ENCODE measurements around the gene CALR3. TPM values are rescaled to one million over a fixed set of nuclear protein-coding genes. Genes with fewer than 3 reads are reported as not detected.
"Not testable (repeated sequence)": the region's sequence is repeated elsewhere in the genome, so short reads cannot be mapped to it uniquely, and the experiment has no call there.

Gene CALR3
- total and polyA plus RNA-seq, 2 of the 8 experiments (the other 6 are each of a cell fraction or from before 2014, with no cell fraction given): 0.11 to 0.32 TPM

GRCh38 chr19:16449330-16449961 lies 46.5 kb downstream of the CALR3 start (continued):
- TF ChIP-seq CTCF (IDR thresholded peaks at IDR 0.05; ENCODE audit: control extremely low read depth in 1 of 3, insufficient read depth in 1 of 3, low read depth in 1 of 3, low read length in 3 of 3): no peak
- no peak for TF ChIP-seq ATF3 (IDR thresholded peaks at IDR 0.05; ENCODE audit: insufficient read depth, low read depth, low read length)
- no peak for TF ChIP-seq TAF1 (IDR thresholded peaks at IDR 0.05; ENCODE audit: low read depth, low read length)

- H3K4me2 ChIP-seq (ENCODE audit: insufficient read depth in 1 of 2, low read depth in 2 of 2, low read length in 2 of 2); H4K8ac ChIP-seq (ENCODE audit: extremely low read depth, insufficient read depth, low read length); H3K18ac ChIP-seq (ENCODE audit: extremely low read depth, low read length); H3K4me1 ChIP-seq (replicated peaks in 1 of 4; ENCODE audit: control insufficient read depth in 3 of 4, insufficient read depth in 4 of 4, low read length in 3 of 4); H3K23me2 ChIP-seq (ENCODE audit: low read depth, low read length); H2AFZ ChIP-seq (ENCODE audit: low read length); H3K36me3 ChIP-seq (ENCODE audit: control insufficient read depth in 2 of 4, insufficient read depth in 4 of 4, low read length in 3 of 4); H2BK12ac ChIP-seq (ENCODE audit: low read depth, low read length); H3K27me3 ChIP-seq (replicated peaks in 1 of 4; ENCODE audit: control insufficient read depth in 3 of 4, extremely low read depth in 1 of 4, insufficient read depth in 3 of 4, low read length in 3 of 4); H4K5ac ChIP-seq (ENCODE audit: insufficient read length, low read depth, low read length); H3K23ac ChIP-seq (ENCODE audit: insufficient read length); H2BK20ac ChIP-seq (ENCODE audit: low read length); FAIRE-seq; DNase-seq (ENCODE audit: low read depth in 1 of 2, low spot score in 2 of 2); H2BK120ac ChIP-seq (replicated peaks; ENCODE audit: low read depth, low read length); H3K9me3 ChIP-seq (ENCODE audit: insufficient read depth in 2 of 2, low read depth in 1 of 2, low read length in 1 of 2); H4K91ac ChIP-seq (replicated peaks; ENCODE audit: insufficient read length, low read length); H3K4me3 ChIP-seq (ENCODE audit: extremely low read depth in 1 of 4, insufficient read depth in 2 of 4, low read depth in 3 of 4, low read length in 4 of 4); H3K9ac ChIP-seq (replicated peaks in 1 of 4; ENCODE audit: extremely low read depth in 1 of 4, low read depth in 3 of 4, low read length in 3 of 4); H3K4ac ChIP-seq (replicated peaks; ENCODE audit: insufficient read length, low read depth, low read length); H2AK5ac ChIP-seq (ENCODE audit: low read depth, low read length); H3K14ac ChIP-seq (ENCODE audit: insufficient read length); POLR2A ChIA-PET (ENCODE audit: partially characterized antibody); H3K56ac ChIP-seq (replicated peaks; ENCODE audit: insufficient read length, low read depth, low read length); H3K27ac ChIP-seq (ENCODE audit: low read depth, low read length); H2BK15ac ChIP-seq (ENCODE audit: low read length); H2BK5ac ChIP-seq (ENCODE audit: low read depth, low read length): not testable (repeated sequence)
- H3K79me2 ChIP-seq (ENCODE audit: control insufficient read depth in 1 of 2, insufficient read depth in 2 of 2, low read length in 2 of 2): peaks cover 13 to 81% of the 10 kb centered on the region in 2 experiments
- 98% methylated on average over 3 of the region's 3 CpGs; no CpG with 5 or more reads in 1 of the 2 experiments for WGBS, 2 experiments (ENCODE audit: extremely low coverage in 1 of 2, insufficient coverage in 1 of 2, insufficient read length in 1 of 2, insufficient replicate concordance in 2 of 2, low coverage in 1 of 2, low lambda C conversion rate in 2 of 2, missing lambda C conversion rate in 1 of 2)
- CTCF ChIA-PET (ENCODE audit: partially characterized antibody): interaction anchor here (0.7 kb wide), 1 partner anchor 39 kb away, joined by 3 read pairs; no protein-coding TSS in a partner anchor
- peaks cover 11 to 28% of the 10 kb centered on the region in 2 experiments for H4K20me1 ChIP-seq (replicated peaks in 1 of 2; ENCODE audit: control insufficient read depth in 1 of 2, insufficient read depth in 2 of 2, low read length in 2 of 2)
- peaks cover 24% of the 10 kb centered on the region for H3K79me1 ChIP-seq (ENCODE audit: low read depth, low read length)
These were observed 47.1 kb downstream of the CALR3 start for GRCh38 chr19:16448872-16449271.

Data from H1 (cell line).